ENCODE data around the gene LRMDA. TPM values are rescaled to one million over a fixed set of nuclear protein-coding genes. Genes with fewer than 3 reads are reported as not detected.

Gene LRMDA
- total RNA-seq, 1 experiment from 2014 or later, result not detected

- no peak overlapping the region for H3K27ac ChIP-seq (ENCODE audit: low read length)
Observed at GRCh38 chr10:76453997-76454396, 1022.6 kb downstream of the LRMDA start.

GRCh38 chr10:76454506-76455140, 1023.2 kb downstream of the LRMDA start:
- no peaks in the 10 kb centered on the region for H3K4me1 ChIP-seq (ENCODE audit: low read length)
- no peak for DNase-seq
- H4K20me1 ChIP-seq (ENCODE audit: insufficient read depth, low read depth, low read length), result no peaks in the 10 kb centered on the region
- no peak overlapping the region for H3K4me3 ChIP-seq (ENCODE audit: low read length)
- H3K79me2 ChIP-seq (ENCODE audit: low read length), result no peaks in the 10 kb centered on the region
- H2AFZ ChIP-seq (ENCODE audit: low read length), result no peak overlapping the region
- no peak overlapping the region for H3K27ac ChIP-seq (ENCODE audit: low read length)
- H3K4me2 ChIP-seq (ENCODE audit: low read depth, low read length, poor library complexity, severe bottlenecking), result no peak overlapping the region
- H3K36me3 ChIP-seq (ENCODE audit: insufficient read depth, low read length), result no peaks in the 10 kb centered on the region
- no peak overlapping the region for H3K9ac ChIP-seq (ENCODE audit: low read length)
- no peaks in the 10 kb centered on the region for H3K9me2 ChIP-seq (replicated peaks; ENCODE audit: insufficient read depth, low read length)
- H3K27me3 ChIP-seq (ENCODE audit: low read length), result no peaks in the 10 kb centered on the region
- H3K9me3 ChIP-seq (ENCODE audit: low read length), result no peaks in the 10 kb centered on the region

More at GRCh38 chr10:76453997-76454396, 1022.6 kb downstream of the LRMDA start:
- H3K9me3 ChIP-seq (ENCODE audit: low read length), result no peaks in the 10 kb centered on the region
- no peaks in the 10 kb centered on the region for H3K27me3 ChIP-seq (ENCODE audit: low read length)
- H3K4me2 ChIP-seq (ENCODE audit: low read depth, low read length, poor library complexity, severe bottlenecking), result no peak overlapping the region
- DNase-seq, result no peak
- H2AFZ ChIP-seq (ENCODE audit: low read length), result no peak overlapping the region
- no peaks in the 10 kb centered on the region for H3K36me3 ChIP-seq (ENCODE audit: insufficient read depth, low read length)
- H4K20me1 ChIP-seq (ENCODE audit: insufficient read depth, low read depth, low read length), result no peaks in the 10 kb centered on the region
- no peaks in the 10 kb centered on the region for H3K4me1 ChIP-seq (ENCODE audit: low read length)
- H3K9ac ChIP-seq (ENCODE audit: low read length), result no peak overlapping the region
- H3K79me2 ChIP-seq (ENCODE audit: low read length), result no peaks in the 10 kb centered on the region
- H3K4me3 ChIP-seq (ENCODE audit: low read length), result no peak overlapping the region
- no peaks in the 10 kb centered on the region for H3K9me2 ChIP-seq (replicated peaks; ENCODE audit: insufficient read depth, low read length)

DNA sequence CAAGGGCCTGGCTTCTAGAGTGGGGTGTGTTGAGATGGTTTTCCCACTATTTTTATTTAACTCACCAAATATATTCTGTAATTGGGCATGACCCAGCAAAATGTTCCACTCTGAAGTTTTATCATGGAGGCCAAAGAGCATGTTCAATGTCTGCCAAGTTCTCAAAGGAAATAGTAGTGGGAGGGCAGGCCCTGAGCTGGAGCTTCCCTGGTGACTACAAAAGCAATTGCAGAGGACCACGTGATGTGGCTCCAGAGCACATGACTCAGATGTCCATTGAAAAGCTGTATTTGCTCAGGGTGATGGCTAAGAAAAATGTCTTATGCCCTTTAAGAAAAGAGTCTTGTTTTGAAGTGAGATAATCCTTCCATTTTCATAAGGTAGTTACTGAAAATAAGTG, 1024.8 kb downstream of the LRMDA start:
- Histone ChIP-seq H3K4me1 (ENCODE audit: low read length) (no peaks in the 10 kb centered on the region), H3K9me3 (ENCODE audit: low read length) (no peaks in the 10 kb centered on the region), H3K36me3 (ENCODE audit: insufficient read depth, low read length) (no peaks in the 10 kb centered on the region), H3K27ac (ENCODE audit: low read length) (no peak overlapping the region), H4K20me1 (ENCODE audit: insufficient read depth, low read depth, low read length) (no peaks in the 10 kb centered on the region), H3K79me2 (ENCODE audit: low read length) (no peaks in the 10 kb centered on the region), H2AFZ (ENCODE audit: low read length) (no peak overlapping the region), H3K9ac (ENCODE audit: low read length) (no peak overlapping the region), H3K27me3 (ENCODE audit: low read length) (no peaks in the 10 kb centered on the region), H3K4me3 (ENCODE audit: low read length) (no peak overlapping the region), H3K9me2 (replicated peaks; ENCODE audit: insufficient read depth, low read length) (no peaks in the 10 kb centered on the region), H3K4me2 (ENCODE audit: low read depth, low read length, poor library complexity, severe bottlenecking) (no peak overlapping the region)
- DNase-seq, result no peak

- Histone ChIP-seq H3K27ac (ENCODE audit: low read length) (no peak overlapping the region), H3K4me2 (ENCODE audit: low read depth, low read length, poor library complexity, severe bottlenecking) (no peak overlapping the region), H3K9ac (ENCODE audit: low read length) (no peak overlapping the region), H3K79me2 (ENCODE audit: low read length) (no peaks in the 10 kb centered on the region), H3K36me3 (ENCODE audit: insufficient read depth, low read length) (no peaks in the 10 kb centered on the region), H4K20me1 (ENCODE audit: insufficient read depth, low read depth, low read length) (no peaks in the 10 kb centered on the region), H3K9me2 (replicated peaks; ENCODE audit: insufficient read depth, low read length) (no peaks in the 10 kb centered on the region), H3K4me3 (ENCODE audit: low read length) (no peak overlapping the region), H3K27me3 (ENCODE audit: low read length) (no peaks in the 10 kb centered on the region), H2AFZ (ENCODE audit: low read length) (no peak overlapping the region), H3K4me1 (ENCODE audit: low read length) (no peaks in the 10 kb centered on the region), H3K9me3 (ENCODE audit: low read length) (no peaks in the 10 kb centered on the region)
- DNase-seq, result no peak
Observed at GRCh38 chr10:76459016-76459730, 1027.7 kb downstream of the LRMDA start.

DNA sequence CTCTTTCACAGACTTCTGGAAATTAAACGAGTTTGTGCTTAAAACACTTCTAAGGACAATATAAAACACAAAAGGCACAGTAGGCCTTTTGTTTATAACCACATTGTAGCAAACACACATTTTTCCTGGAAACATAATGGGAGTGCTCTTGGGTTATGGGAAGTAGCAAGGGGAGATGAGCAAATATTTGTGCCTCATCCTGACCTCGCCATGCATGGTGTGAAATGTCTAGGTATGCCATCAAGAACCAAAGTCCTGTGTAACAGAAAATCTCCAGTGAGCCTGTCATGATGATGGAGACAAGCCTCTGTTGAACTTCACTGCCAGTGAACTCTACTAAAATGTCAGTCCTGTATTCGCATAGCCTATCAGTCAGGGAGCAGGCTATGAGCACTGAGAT, 1029.6 kb downstream of the LRMDA start:
- no peaks in the 10 kb centered on the region for H4K20me1 ChIP-seq (ENCODE audit: insufficient read depth, low read depth, low read length)
- H3K4me3 ChIP-seq (ENCODE audit: low read length), result no peak overlapping the region
- H2AFZ ChIP-seq (ENCODE audit: low read length), result no peak overlapping the region
- no peak overlapping the region for H3K4me2 ChIP-seq (ENCODE audit: low read depth, low read length, poor library complexity, severe bottlenecking)
- no peaks in the 10 kb centered on the region for H3K27me3 ChIP-seq (ENCODE audit: low read length)
- H3K27ac ChIP-seq (ENCODE audit: low read length), result no peak overlapping the region
- no peaks in the 10 kb centered on the region for H3K79me2 ChIP-seq (ENCODE audit: low read length)
- no peaks in the 10 kb centered on the region for H3K36me3 ChIP-seq (ENCODE audit: insufficient read depth, low read length)
- H3K9me3 ChIP-seq (ENCODE audit: low read length), result no peaks in the 10 kb centered on the region
- H3K9ac ChIP-seq (ENCODE audit: low read length), result no peak overlapping the region
- no peaks in the 10 kb centered on the region for H3K4me1 ChIP-seq (ENCODE audit: low read length)
- no peak for DNase-seq
- no peaks in the 10 kb centered on the region for H3K9me2 ChIP-seq (replicated peaks; ENCODE audit: insufficient read depth, low read length)

- Histone ChIP-seq H3K4me2 (ENCODE audit: low read depth, low read length, poor library complexity, severe bottlenecking) (no peak overlapping the region), H3K27me3 (ENCODE audit: low read length) (no peaks in the 10 kb centered on the region), H4K20me1 (ENCODE audit: insufficient read depth, low read depth, low read length) (no peaks in the 10 kb centered on the region), H3K4me3 (ENCODE audit: low read length) (no peak overlapping the region), H3K9me3 (ENCODE audit: low read length) (no peaks in the 10 kb centered on the region), H3K36me3 (ENCODE audit: insufficient read depth, low read length) (no peaks in the 10 kb centered on the region), H3K4me1 (ENCODE audit: low read length) (no peaks in the 10 kb centered on the region), H2AFZ (ENCODE audit: low read length) (no peak overlapping the region), H3K9me2 (replicated peaks; ENCODE audit: insufficient read depth, low read length) (no peaks in the 10 kb centered on the region), H3K9ac (ENCODE audit: low read length) (no peak overlapping the region), H3K79me2 (ENCODE audit: low read length) (no peaks in the 10 kb centered on the region), H3K27ac (ENCODE audit: low read length) (no peak overlapping the region)
- no peak for DNase-seq
Observed at GRCh38 chr10:76463111-76463510, 1031.7 kb downstream of the LRMDA start.

GRCh38 chr10:76466836-76467503, 1035.5 kb downstream of the LRMDA start:
- Histone ChIP-seq H3K27ac (ENCODE audit: low read length) (no peak overlapping the region), H3K9me3 (ENCODE audit: low read length) (no peaks in the 10 kb centered on the region), H3K4me3 (ENCODE audit: low read length) (no peak overlapping the region), H4K20me1 (ENCODE audit: insufficient read depth, low read depth, low read length) (no peaks in the 10 kb centered on the region), H3K9me2 (replicated peaks; ENCODE audit: insufficient read depth, low read length) (no peaks in the 10 kb centered on the region), H2AFZ (ENCODE audit: low read length) (no peak overlapping the region), H3K27me3 (ENCODE audit: low read length) (no peaks in the 10 kb centered on the region), H3K4me2 (ENCODE audit: low read depth, low read length, poor library complexity, severe bottlenecking) (no peak overlapping the region), H3K79me2 (ENCODE audit: low read length) (no peaks in the 10 kb centered on the region), H3K9ac (ENCODE audit: low read length) (no peak overlapping the region), H3K4me1 (ENCODE audit: low read length) (no peaks in the 10 kb centered on the region), H3K36me3 (ENCODE audit: insufficient read depth, low read length) (no peaks in the 10 kb centered on the region)
- no peak for DNase-seq

DNA sequence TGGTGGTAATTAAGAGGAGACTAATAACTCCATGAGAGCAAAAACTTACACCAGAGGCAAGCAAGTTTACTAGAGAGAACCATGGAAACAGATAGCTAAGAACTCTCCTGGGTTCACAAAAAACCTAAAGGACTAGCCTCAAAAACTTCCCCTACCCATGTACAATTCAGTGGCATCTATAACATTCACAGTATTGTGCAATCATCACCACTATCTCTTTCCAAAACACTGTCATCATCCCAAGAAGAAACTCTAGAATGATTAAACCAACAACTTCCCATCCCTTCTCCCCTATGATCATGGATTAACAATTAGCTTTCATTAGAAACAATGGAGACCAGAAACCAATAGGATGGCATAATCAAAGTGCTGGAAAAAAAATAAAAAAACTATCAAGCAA, 1038.3 kb downstream of the LRMDA start:
- H3K4me2 ChIP-seq (ENCODE audit: low read depth, low read length, poor library complexity, severe bottlenecking), result no peak overlapping the region
- no peaks in the 10 kb centered on the region for H3K36me3 ChIP-seq (ENCODE audit: insufficient read depth, low read length)
- H3K9me2 ChIP-seq (replicated peaks; ENCODE audit: insufficient read depth, low read length), result no peaks in the 10 kb centered on the region
- H3K4me1 ChIP-seq (ENCODE audit: low read length), result no peaks in the 10 kb centered on the region
- no peaks in the 10 kb centered on the region for H3K9me3 ChIP-seq (ENCODE audit: low read length)
- H3K9ac ChIP-seq (ENCODE audit: low read length), result no peak overlapping the region
- no peak overlapping the region for H3K27ac ChIP-seq (ENCODE audit: low read length)
- H3K27me3 ChIP-seq (ENCODE audit: low read length), result no peaks in the 10 kb centered on the region
- no peaks in the 10 kb centered on the region for H4K20me1 ChIP-seq (ENCODE audit: insufficient read depth, low read depth, low read length)
- H3K4me3 ChIP-seq (ENCODE audit: low read length), result no peak overlapping the region
- no peak overlapping the region for H2AFZ ChIP-seq (ENCODE audit: low read length)
- DNase-seq, result no peak
- no peaks in the 10 kb centered on the region for H3K79me2 ChIP-seq (ENCODE audit: low read length)
